NCI-H345 treated with DMSO at 0.1 percent for 48 hours (cell line): Measurements from ENCODE around the gene SLC33A1.
"Not testable (repeated sequence)": the region's sequence is repeated elsewhere in the genome, so short reads cannot be mapped to it uniquely, and the experiment has no call there.

Experiments
- DNase-seq: peaks from one replicate; lab custom pipeline; 2025; ENCODE audit not compliant: unreplicated experiment; lab: John Stamatoyannopoulos, UW

The SLC33A1 gene

DNA sequence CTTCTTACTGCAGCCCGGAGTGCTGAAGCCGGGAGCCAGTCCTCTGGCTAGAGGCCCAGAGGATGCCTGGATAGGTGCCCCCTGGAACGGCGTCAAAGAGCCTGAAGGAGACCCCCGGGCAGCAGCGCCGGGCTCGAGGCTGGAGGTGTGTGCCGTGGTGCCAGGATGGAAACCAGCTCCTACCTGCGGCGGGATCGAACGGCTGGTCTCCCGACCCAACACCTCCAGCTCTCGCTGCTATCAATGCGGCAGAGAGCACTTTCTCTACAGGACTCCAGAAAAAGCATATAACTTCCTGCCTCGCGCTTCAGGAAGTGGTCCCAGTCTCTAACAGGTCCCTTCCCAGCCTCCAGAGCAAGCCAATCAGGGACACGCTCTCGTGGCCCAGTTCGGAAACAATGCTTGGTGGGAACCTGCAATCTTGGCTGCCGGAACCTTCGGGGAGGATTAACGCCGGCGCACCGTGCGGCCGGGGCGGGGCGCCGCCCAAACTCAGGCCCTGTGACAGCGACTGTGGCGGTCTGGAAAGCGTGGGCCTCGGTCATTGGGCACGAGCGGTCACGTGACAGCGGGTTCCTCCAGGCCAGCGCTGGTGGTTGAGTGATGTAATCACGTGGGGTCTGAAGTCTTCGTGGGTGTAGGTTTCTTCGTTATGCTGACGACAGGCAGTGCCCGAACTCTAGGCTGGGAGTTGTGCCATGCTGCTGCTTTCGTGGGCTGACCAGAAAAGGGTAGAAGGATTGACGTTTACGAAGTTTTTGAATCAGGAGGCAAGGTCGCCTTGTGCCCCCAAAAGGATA, at the start of gene SLC33A1:
Gene SLC33A1 (minus strand): TSS at position 287 of the 800 bp plus-strand sequence. CDS start 430 bp downstream, outside the sequence.
- DNase-seq, result peak; percentile 89

DNA sequence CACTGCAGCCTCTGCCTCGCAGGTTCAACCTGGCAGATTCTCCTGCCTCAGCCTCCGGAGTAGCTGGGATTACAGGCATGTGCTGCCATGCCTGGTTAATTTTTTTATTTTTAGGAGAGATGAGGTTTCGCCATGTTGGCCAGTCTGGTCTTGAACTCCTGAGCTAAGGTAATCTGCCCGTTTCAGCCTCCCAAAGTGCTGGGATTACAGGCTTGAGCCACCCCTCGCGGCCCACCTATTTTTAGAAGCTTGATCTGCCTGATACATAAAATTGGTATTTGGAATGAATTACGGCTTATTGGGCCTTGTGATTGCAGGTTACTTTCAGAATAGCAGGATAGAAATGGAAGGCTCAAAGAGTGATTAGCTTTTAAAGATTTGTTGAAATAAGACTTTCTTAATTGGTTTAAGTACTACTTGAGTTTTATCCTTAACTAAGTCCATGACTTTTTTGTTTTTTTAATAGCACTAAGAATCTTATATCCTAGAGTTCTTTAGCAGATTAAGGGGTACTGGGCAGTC, 41.2 kb upstream of the SLC33A1 start:
- no peak for DNase-seq

DNA sequence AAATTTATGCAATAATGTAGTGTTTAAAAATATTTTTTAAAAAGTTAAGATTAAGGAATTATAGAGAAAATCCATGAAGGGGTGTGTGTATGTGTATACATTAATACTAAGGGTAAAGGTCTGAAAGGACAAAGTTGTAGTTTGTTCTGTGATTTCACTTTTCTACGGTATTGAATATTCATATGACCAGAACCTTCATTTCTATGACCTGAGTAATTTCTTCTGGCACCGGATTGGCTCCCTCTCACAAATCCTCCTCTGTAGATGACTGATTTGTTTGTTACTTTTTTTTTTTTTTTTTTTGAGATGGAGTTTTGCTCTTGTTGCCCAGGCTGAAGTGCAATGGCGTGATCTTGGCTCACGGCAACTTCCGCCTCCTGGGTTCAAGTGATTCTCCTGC, 37.1 kb upstream of the SLC33A1 start:
- DNase-seq, result no peak

DNA sequence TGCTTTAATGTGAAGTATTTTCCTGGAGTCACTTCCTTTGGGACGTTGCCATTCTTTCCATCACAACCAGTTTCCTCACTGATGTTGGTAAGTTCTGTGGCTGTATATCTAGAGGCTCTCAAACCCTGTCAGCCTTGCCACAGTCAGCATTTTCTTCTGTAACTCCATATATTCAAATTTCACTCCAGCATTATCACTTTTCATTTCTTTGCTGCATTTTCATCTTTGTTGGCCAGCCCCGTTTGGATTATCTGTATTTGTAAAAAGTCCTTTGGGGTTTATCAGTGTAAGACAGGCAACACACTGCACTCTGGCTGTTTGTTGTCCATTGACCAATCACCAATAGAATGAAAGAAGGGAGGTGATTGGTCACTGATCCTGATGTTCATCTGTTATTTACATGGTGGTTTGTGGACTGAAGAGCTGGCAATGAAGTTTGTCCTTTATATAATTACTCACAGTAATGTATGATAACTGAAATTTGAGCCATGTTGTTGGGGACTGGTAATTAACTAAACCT, 36.5 kb upstream of the SLC33A1 start:
- no peak for DNase-seq

DNA sequence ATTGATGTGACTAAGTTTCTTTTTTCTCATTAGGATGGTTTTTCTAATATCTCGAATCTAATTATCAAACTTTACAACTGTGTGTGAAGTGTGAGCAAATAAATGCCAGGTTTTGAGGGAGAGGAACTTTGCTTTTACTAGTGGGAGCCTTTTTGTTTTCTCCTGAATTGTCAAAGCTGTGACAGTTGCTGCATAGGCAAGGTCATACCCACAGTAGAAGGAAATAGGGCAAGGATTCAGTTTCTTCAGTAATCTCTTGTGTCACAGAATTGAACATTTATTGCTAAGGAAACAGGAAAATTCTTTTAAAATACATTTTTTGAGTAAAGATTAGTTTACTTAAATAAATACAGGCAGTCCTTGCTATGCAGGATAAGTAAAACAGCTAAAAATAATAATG, 35.7 kb upstream of the SLC33A1 start:
- no peak for DNase-seq

DNA sequence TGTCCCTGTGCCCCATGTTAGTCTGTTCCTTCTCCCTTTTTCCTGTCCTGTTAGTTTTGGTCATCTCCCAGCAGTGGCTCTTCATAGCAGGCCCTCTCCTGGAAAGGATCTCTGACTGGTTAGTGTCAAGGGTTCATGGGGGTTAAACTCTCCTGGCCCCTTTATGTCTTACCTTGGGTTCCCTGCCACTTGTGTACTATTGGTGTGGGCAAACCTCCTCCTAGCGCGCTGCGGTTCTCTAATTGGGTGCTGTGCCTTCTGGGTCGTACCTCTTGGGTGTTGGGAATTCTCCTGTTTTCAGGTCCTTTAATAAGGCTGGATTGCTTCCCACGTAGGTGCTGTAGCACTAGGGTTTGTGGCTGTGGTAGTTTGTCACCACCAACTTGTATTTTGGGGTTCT, 35.0 kb upstream of the SLC33A1 start:
- no peak for DNase-seq

DNA sequence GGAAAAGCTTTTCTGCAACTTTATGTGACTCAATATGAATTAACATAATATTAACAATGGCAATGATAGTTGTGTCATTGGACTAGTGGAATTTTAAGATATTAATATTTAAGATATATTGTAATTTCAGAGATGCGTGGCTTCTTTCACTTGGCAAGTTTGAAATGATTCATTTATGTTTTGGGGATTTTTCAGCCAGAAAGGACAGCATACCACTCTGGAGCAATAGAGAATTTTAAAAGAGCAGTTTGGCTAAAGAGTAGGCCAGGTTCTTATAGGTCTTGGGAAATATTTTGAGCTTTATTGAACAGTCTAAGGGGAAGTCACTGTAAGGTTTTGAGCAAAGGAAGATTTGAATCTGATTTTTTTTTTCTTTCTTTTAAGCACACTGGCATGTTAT, 32.7 kb upstream of the SLC33A1 start:
- no peak for DNase-seq

DNA sequence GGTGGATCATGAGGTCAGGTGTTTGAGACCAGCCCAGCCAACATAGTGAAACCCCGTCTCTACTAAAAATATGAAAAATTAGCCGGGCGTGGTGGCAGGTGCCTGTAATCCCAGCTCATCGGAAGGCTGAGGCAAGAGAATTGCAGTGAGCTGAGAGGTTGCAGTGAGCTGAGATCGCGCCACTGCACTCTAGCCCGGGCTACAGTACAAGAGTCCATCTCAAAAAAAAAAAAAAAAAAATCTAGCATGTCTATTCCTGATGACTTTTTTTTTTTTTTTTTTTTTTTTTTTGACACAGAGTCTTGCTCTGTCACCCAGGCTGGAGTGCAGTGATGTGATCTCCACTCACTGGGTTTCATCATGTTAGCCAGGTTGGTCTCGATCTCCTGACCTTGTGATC, 32.1 kb upstream of the SLC33A1 start:
- DNase-seq, result not testable (repeated sequence)

DNA sequence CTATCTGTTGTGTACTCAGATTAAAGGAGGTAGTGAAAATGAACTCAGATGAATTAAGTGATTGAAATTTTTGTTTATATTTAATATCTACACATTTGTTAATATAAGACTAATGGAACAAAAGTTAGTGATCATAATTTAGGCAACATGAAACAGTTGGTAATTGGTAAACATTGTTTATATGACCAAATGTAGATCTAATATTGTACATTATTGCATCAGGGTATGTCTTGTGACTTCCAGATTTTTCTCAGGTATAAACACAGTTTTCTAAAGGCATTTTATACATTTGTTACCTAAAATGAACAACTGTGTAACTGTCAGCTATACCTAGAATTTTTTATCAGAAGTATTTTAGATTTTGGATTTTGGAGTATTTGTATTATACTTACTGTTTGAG, 31.1 kb upstream of the SLC33A1 start:
- no peak for DNase-seq

DNA sequence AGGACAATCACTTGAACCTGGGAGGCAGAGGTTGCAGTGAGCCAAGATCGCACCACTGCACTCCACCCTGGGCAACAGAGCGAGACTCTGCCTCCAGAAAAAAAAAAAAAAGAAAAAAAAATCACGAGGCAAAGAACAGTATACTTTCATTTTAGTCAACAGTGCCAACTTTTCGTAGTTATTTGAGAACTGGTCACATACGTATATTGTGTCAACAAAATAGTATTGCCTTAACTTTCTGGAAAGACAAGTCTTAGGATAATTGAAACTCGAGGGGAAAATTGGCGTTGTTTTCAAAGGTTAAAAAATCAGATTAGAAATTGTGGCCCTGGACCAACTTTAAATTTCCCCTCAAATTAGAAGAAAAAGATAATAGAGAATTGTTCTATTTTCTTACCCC, 30.1 kb upstream of the SLC33A1 start:
- no peak for DNase-seq

DNA sequence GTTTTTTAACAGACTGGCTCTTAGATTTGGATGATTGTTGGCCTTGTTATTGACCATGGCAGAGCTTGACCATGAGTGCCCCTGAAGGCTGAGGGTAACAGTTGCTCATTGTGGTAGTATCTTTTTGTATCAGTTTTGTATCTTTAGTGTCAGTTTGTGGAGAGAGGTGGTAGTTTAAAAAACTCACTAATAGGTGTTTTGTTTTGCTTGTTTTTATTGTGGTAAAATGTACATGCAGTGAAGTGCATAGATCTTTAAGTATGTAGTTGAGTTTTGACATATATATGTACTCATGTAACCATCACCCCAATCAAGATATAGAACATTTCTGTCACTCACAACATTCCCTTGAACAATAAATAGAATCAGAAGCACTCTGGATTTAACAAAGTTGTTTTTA, 26.1 kb upstream of the SLC33A1 start:
- DNase-seq, result no peak

DNA sequence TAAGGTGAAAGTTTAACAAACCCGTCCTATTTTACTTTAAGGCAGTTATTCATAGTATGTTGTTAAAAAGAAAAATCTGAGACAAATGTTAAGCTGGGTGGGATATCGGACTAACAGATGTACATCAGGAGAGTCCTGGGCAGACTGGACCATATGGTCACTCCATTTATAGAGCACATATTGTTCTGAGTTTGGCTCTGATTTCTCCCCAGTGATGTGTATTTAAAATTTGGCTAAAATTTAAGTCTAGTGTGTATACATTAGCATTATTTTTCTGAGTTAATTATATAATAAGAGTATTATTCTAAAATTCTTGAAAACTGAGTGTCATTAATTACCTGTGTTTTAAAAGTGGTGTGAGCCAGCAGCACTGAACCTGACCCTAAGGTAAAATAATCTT, 22.3 kb upstream of the SLC33A1 start:
- DNase-seq, result no peak

DNA sequence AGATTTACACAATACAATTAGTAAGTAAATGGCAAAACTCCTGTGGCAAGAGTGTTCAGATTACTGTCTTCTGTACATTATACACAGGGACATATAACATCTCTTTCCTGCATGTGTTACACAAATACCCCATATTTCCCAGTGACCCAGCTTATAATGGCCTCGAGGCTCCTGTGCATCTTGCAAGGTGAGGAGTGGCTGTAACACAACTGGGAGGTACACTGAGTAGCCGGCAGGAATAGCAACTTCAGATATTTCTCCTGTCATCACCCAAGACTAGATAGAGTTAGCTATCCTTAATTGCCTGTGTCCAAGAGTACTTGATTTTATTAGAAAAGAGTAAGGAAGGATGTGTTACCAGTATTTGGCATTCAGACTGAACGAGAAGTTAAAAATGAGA, 21.8 kb upstream of the SLC33A1 start:
- no peak for DNase-seq

DNA sequence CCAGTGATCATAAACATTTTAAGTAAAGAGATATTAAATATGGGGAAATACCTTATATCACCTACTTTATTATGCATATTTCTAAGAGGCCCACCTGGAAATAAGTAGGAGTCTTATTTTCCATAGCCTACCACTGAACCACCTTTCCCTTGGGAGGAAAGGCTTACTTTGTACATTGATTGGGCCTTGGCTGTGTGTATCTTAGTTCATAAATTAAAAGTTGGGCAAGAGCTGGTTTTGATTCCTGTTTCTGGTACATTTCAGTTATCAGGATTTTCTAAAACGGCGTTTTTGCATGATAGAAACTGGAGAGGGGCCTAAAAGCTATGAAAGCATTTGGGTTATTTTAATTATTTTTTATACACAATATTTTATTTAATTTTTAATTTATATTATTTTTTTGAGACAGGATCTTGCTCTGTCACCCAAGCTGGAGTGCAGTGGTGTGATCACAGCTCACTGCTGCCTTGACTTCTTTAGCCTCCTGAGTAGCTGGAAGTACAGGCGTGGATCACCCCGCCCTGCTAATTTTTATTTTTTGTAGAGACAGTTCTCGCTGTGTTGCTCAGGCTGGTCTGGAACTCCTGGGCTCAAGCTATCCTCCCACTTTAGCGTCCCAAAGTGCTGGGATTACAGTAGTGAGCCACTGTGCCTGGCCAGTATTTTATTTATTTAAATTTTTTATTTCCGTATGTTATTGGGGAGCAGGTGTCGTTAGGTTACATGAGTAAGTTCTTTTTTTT, 18.8 kb upstream of the SLC33A1 start:
- no peak for DNase-seq

DNA sequence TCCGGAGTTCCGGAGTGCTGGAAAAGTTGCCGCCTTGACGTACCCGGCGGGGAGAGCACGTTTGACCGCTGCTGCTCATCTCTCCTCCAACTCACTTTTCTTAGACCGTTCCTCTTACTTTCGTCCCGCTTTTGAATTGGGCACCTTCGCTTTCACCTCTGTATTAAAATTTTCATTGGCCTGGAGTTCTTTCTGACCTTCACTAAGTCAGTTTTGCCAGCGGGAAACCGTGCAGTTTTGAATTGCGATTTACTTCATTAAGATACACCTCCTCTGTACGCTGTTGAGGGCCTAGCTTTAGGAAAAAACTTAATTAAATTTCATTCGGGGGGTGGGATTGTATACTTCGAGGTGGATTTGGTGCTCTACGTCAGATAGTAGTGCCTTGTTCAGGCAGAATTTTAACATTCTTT, 17.5 kb upstream of the SLC33A1 start:
- DNase-seq, result no peak

DNA sequence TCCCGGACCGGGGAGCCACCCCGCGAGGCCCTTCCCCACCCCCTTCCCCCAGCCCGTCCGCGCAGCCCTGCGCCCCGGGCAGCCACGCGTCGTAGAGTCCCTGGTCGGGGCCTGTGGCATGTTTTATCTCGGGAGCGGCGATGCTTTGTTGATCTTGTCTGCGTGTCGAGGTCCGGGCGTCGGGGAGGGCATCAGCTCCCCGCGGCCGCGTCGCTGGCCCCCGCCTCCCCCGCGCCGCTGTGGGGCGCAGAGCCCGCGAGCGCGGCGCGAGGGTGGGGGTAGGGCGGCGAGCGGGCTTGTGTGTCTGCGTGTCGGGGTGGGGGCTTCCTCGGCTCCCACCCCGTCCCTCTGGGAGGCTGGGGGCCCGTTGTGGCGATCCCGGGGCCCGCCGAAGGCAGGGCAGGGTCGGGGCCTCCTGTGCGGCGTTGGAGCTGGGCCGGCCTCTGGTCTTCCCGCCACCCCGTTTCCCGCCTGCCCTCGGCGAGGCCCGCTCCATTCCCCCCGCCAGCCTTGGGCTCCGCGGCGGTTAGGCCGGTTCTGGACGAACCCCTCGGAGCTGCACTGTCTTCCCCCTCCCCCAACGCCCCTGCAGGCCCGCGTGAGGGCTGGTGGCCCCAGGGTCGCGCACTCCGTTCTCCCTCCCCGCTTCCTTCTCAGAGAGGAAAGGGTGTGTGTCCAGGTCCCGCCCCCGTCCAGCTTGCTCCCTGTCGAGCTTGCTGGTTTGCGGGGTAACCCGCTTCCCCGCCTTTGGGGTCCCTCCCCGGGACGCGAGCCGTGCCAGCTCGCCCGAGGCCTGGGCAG, 16.9 kb upstream of the SLC33A1 start:
- no peak for DNase-seq

DNA sequence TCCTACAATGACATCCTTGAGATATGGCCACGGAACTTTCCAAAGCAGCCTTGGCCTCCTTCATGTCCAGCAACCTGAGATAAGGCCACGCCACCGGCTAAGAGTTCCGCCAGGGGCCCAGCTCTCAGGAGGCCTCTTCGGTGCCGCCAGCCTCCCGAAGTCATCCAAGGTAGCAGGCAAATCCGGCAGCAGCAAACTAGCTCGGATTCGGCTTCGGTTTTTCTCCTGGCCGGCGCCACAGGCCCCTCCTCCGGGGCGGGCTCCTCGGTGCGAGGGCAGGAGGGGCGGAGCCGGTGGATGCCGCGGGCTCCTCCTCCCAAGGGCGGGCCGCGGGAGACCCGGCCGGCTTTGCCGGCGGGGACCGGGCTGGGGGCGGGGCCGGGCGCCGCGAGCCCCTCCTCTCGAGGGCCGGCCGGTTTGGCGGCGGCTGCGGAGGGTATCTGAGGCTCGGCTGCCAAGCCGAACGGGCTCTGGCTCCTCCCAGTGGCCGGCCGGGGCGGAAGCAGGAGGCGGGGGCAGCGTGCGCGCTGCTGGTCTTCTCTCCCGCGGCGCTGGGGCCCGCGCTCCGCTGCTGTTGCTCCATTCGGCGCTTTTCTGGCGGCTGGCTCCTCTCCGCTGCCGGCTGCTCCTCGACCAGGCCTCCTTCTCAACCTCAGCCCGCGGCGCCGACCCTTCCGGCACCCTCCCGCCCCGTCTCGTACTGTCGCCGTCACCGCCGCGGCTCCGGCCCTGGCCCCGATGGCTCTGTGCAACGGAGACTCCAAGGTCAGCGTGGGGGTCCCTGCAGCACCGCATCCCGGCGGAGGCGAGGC, 16.1 kb upstream of the SLC33A1 start, which contains the start of gene GMPS:
Gene GMPS (plus strand): TSS at position 518 of the 812 bp plus-strand sequence. CDS start 221 bp downstream, at position 739.
- peak; percentile 79 for DNase-seq

DNA sequence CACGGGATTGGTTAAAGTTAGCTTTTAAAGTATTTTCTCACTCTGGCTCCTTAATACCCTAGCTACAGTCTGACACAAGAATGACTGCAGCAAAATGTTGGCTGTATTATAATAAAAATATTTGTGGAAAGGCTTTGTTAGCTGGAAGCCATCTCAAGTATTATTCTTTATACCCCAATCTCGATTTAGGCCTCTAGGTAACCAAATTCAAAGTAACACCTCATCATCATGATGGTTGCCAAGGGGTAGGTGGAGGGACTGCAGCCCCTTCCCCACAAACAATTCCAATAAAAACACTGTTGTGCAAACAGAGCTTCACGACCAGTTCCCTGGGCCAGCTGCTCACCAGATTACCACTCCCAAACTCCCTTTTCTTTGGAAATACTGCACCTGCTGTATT, 15.5 kb upstream of the SLC33A1 start:
- DNase-seq, result no peak

DNA sequence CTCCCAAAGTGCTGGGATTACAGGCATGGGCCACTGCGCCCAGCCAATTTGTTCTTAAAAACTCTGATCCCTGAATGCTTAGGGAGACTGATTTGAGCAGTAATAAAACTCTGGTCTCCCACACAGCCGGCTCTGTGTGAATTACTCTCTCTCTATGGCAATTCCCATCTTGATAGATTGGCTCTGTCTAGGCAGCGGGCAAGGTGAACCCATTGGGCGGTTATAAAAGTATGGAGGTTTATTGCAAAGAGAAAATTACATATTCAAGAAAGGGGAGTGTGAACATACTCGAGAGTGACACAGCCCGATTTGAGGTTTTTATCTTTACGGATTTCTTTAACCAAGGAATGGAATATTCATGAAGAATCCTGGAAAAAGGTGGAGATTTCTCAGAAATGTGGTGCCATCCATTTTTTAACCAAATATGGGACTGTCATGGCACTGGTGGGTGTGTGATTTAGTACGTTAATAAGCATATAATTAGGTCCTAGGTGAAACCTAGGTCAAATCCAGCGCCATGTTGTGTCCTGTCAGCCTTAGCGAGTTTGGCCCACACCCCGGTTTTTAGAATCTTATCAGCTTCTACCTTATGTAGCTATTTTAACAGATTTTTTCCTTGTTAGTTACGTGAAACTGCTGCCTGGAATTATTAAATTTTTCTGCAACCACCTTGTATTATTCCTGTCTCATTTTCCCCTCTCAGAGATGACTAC, 9.0 kb upstream of the SLC33A1 start:
- no peak for DNase-seq
